Cardiac muscle cell (in vitro differentiated cells and primary cell): ENCODE data around the gene HCRT. TPM values are rescaled to one million over a fixed set of nuclear protein-coding genes. Genes with fewer than 3 reads are reported as not detected.

Source experiments
- DNase-seq, 2 donors: peaks; one replicate each; pipeline versions ENCODE4 v3.0.0 to v3.0.0-alpha.2; 2010 to 2017; ENCODE audit warnings: low read depth in 1 of 2, low spot score in 1 of 2
- H3K27ac ChIP-seq: fragments of 200-600 bp; sonication (generic); 2 replicates; pipeline ENCODE4 v1.5.1; 2016
- H3K27me3 ChIP-seq: fragments of 200-600 bp; sonication (generic); 2 replicates; pipeline ENCODE4 v1.6.0; 2016; ENCODE audit warnings: control low read depth
- H3K36me3 ChIP-seq: fragments of 200-600 bp; sonication (generic); 2 replicates; pipeline ENCODE4 v1.5.1; 2016; ENCODE audit warnings: control low read depth
- H3K4me1 ChIP-seq: fragments of 200-600 bp; sonication (generic); 2 replicates; pipeline ENCODE4 v1.8.1; 2017; ENCODE audit warnings: low read depth, mild to moderate bottlenecking, mixed run types
- H3K4me3 ChIP-seq: fragments of 200-600 bp; sonication (generic); 2 replicates; pipeline ENCODE4 v1.5.1; 2016; ENCODE audit warnings: mild to moderate bottlenecking
- H3K9me3 ChIP-seq: fragments of 200-600 bp; sonication (generic); 2 replicates; pipeline ENCODE4 v1.5.1; 2017; ENCODE audit warnings: low read depth, mild to moderate bottlenecking, control low read depth
- CTCF ChIP-seq: IDR thresholded peaks from 2 replicates; pipeline ENCODE4 v1.5.1; 2012; ENCODE audit warnings: low read depth, mild to moderate bottlenecking, low read length
- polyA plus RNA-seq: library from polyadenylated mRNA; unstranded; fragments of >200 nt; fragmentation: Nextera tagmentation; extraction: Ambion mirVana; gene quantifications from 2 replicates; pipeline ENCODE4 v1.2.1, GENCODE V29; 2016
- total RNA-seq: library from RNA; depleted of rRNA; stranded (reverse); fragments of >200 nt; gene quantifications from 2 replicates; pipeline ENCODE4 v1.2.3, GENCODE V29; 2016

The HCRT gene
- total and polyA plus RNA-seq, 2 experiments from 2014 or later: 1.3 TPM; not detected in 1

GRCh38 chr17:42193216-42193968 is 8.1 kb upstream of the HCRT start:
- Histone ChIP-seq H3K27me3 (no peaks in the 10 kb centered on the region), H3K9me3 (no peaks in the 10 kb centered on the region), H3K4me1 (no peaks in the 10 kb centered on the region), H3K36me3 (no peaks in the 10 kb centered on the region), H3K27ac (no peak overlapping the region), H3K4me3 (peak overlapping the region; percentile 25)
- no peak for DNase-seq
- TF ChIP-seq CTCF: no peak

- H3K27me3 ChIP-seq: no peaks in the 10 kb centered on the region
- H3K36me3 ChIP-seq: no peaks in the 10 kb centered on the region
- no peak overlapping the region for H3K4me3 ChIP-seq
- H3K9me3 ChIP-seq: no peaks in the 10 kb centered on the region
- no peak overlapping the region for H3K27ac ChIP-seq
- no peak for DNase-seq
- no peak for TF ChIP-seq CTCF
- no peaks in the 10 kb centered on the region for H3K4me1 ChIP-seq
These were observed 7.2 kb upstream of the HCRT start for GRCh38 chr17:42192189-42193126.

GRCh38 chr17:42191275-42191608 is 6.0 kb upstream of the HCRT start:
- no peak for DNase-seq
- no peaks in the 10 kb centered on the region for H3K4me1 ChIP-seq
- H3K4me3 ChIP-seq: no peak overlapping the region
- H3K36me3 ChIP-seq: no peaks in the 10 kb centered on the region
- H3K27me3 ChIP-seq: no peaks in the 10 kb centered on the region
- no peak overlapping the region for H3K27ac ChIP-seq
- no peaks in the 10 kb centered on the region for H3K9me3 ChIP-seq
- TF ChIP-seq CTCF: no peak

GRCh38 chr17:42190491-42191274 is 5.4 kb upstream of the HCRT start:
- H3K27ac ChIP-seq: no peak overlapping the region
- H3K27me3 ChIP-seq: no peaks in the 10 kb centered on the region
- no peak for DNase-seq
- H3K36me3 ChIP-seq: no peaks in the 10 kb centered on the region
- no peak overlapping the region for H3K4me3 ChIP-seq
- H3K4me1 ChIP-seq: peaks cover 4% of the 10 kb centered on the region
- no peak for TF ChIP-seq CTCF
- no peaks in the 10 kb centered on the region for H3K9me3 ChIP-seq

- H3K27me3 ChIP-seq: no peaks in the 10 kb centered on the region
- no peak overlapping the region for H3K27ac ChIP-seq
- H3K4me3 ChIP-seq: no peak overlapping the region
- no peaks in the 10 kb centered on the region for H3K36me3 ChIP-seq
- TF ChIP-seq CTCF: no peak
- no peaks in the 10 kb centered on the region for H3K9me3 ChIP-seq
- H3K4me1 ChIP-seq: peaks cover 9% of the 10 kb centered on the region
- no peak for DNase-seq
These were observed 4.4 kb upstream of the HCRT start for GRCh38 chr17:42189651-42189965.
